Prostate gland (tissue), 2 donors: Measurements from ENCODE around the gene TRPM7. TPM values are rescaled to one million over a fixed set of nuclear protein-coding genes. Genes with fewer than 3 reads are reported as not detected.

ENCODE experiments used
- DNase-seq: peaks from one replicate; pipeline ENCODE4 v3.0.0-alpha.2; 2019; ENCODE audit warnings: low spot score
- H3K27ac ChIP-seq, 2 donors: fragments of 200-600 bp; sonication (generic); 2 replicates each; pipeline ENCODE4 v1.5.1; 2017 to 2019
- H3K27me3 ChIP-seq: fragments of 200-600 bp; sonication (generic); replicated peaks from 2 replicates; pipeline ENCODE4 v1.5.1; 2019; ENCODE audit not compliant: insufficient read depth
- H3K36me3 ChIP-seq, 2 donors: fragments of 200-600 bp; sonication (generic); 1 replicate in 1 of 2; 2 replicates in 1 of 2; pipeline versions ENCODE4 v1.5.1 to v1.8.1; 2017 to 2019
- H3K4me1 ChIP-seq: fragments of 200-600 bp; sonication (generic); replicated peaks from 2 replicates; pipeline ENCODE4 v1.5.1; 2019
- H3K4me3 ChIP-seq, 2 donors: fragments of 200-600 bp; sonication (generic); 2 replicates each; pipeline ENCODE4 v1.5.1; 2017 to 2019
- H3K9me3 ChIP-seq: fragments of 200-600 bp; sonication (generic); 2 replicates; pipeline ENCODE4 v1.5.1; 2017
- CTCF ChIP-seq, 4 experiments: fragments of 200-600 bp in 2 of 4; fragments of 450-650 bp in 2 of 4; sonication (generic) in 2 of 4; IDR thresholded peaks; 1 replicate in 3 of 4; 2 replicates in 1 of 4; pipeline ENCODE4 v1.5.1; 2016 to 2019; ENCODE audit warnings: antibody characterized with exemption in 4 of 4, mild to moderate bottlenecking in 2 of 4, moderate library complexity in 2 of 4
- POLR2A ChIP-seq: fragments of 450-650 bp; IDR thresholded peaks from one replicate; pipeline ENCODE4 v1.6.1; 2016; ENCODE audit warnings: antibody characterized with exemption, mild to moderate bottlenecking
- POLR2AphosphoS5 ChIP-seq: sonication (generic); formaldehyde crosslinking; IDR thresholded peaks from one replicate; pipeline ENCODE4 v1.6.1; 2017; ENCODE audit warnings: antibody characterized with exemption
- WGBS: methylation state at CpG from one replicate; pipeline ENCODE4 v1.1.5; 2018; 5-methylcytosine and 5-hydroxymethylcytosine counted together
- intact Hi-C: fragments of 100-400 bp; cut with DNase I; formaldehyde crosslinking; loops from one replicate; pipeline ENCODE4 v1.14.2; 2022
- total RNA-seq, 2 donors: library from RNA; depleted of rRNA; stranded (reverse); fragments of >200 nt; gene quantifications; one replicate each; pipeline ENCODE4 v1.1.0, GENCODE V29; 2016

The TRPM7 gene
- total RNA-seq, 2 donors from 2014 or later, result 27.0 to 32.5 TPM

GRCh38 chr15:50552238-50552637 lies 134.4 kb downstream of the TRPM7 start:
- no peaks in the 10 kb centered on the region for H3K36me3 ChIP-seq
- no peak for DNase-seq
- no peak overlapping the region for H3K4me3 ChIP-seq
- H3K4me1 ChIP-seq, result no peaks in the 10 kb centered on the region
- no peaks in the 10 kb centered on the region for H3K9me3 ChIP-seq
- H3K27ac ChIP-seq, result no peak overlapping the region
- WGBS, result 82% methylated on average over 4 of the region's 4 CpGs
- no peaks in the 10 kb centered on the region for H3K27me3 ChIP-seq
- intact Hi-C loops, result no loop called here
- no peak for TF ChIP-seq POLR2A
- TF ChIP-seq POLR2AphosphoS5, result no peak
- TF ChIP-seq CTCF (IDR thresholded peaks at IDR 0.05), result no peak

- no peak for DNase-seq
- 81% methylated on average over 7 of the region's 7 CpGs for WGBS
- Histone ChIP-seq H3K27me3 (no peaks in the 10 kb centered on the region), H3K27ac (no peak overlapping the region), H3K4me3 (no peak overlapping the region), H3K4me1 (no peaks in the 10 kb centered on the region), H3K9me3 (no peaks in the 10 kb centered on the region), H3K36me3 (no peaks in the 10 kb centered on the region)
- TF ChIP-seq POLR2A (no peak), CTCF (IDR thresholded peaks at IDR 0.05) (no peak), POLR2AphosphoS5 (no peak)
- intact Hi-C loops, result no loop called here
Observed at GRCh38 chr15:50549326-50549725, 137.3 kb downstream of the TRPM7 start.

- TF ChIP-seq POLR2A, result no peak
- no peak for TF ChIP-seq POLR2AphosphoS5
- no peak for TF ChIP-seq CTCF (IDR thresholded peaks at IDR 0.05)
- intact Hi-C loops, result no loop called here
Observed at GRCh38 chr15:50546566-50546965, 140.0 kb downstream of the TRPM7 start, which contains the start of gene USP50. USP50 (minus strand) TSS chr15:50546666; CDS start chr15:50546525, 141 bp downstream.

GRCh38 chr15:50544368-50544767 lies 142.2 kb downstream of the TRPM7 start:
- H3K4me3 ChIP-seq, result no peak overlapping the region
- intact Hi-C loops, result no loop called here
- TF ChIP-seq CTCF (IDR thresholded peaks at IDR 0.05), result no peak
- no peak for TF ChIP-seq POLR2AphosphoS5
- no peak for TF ChIP-seq POLR2A
- no peaks in the 10 kb centered on the region for H3K27me3 ChIP-seq
- 55% methylated on average over 5 of the region's 5 CpGs for WGBS
- no peaks in the 10 kb centered on the region for H3K4me1 ChIP-seq
- DNase-seq, result no peak
- no peaks in the 10 kb centered on the region for H3K36me3 ChIP-seq
- H3K27ac ChIP-seq, result no peak overlapping the region
- no peaks in the 10 kb centered on the region for H3K9me3 ChIP-seq

More at GRCh38 chr15:50546566-50546965, 140.0 kb downstream of the TRPM7 start, which contains the start of gene USP50:
- no peaks in the 10 kb centered on the region for H3K36me3 ChIP-seq
- no peak within 1 kb of the TSS for H3K4me3 ChIP-seq
- no peaks in the 10 kb centered on the region for H3K9me3 ChIP-seq
- H3K4me1 ChIP-seq, result no peaks in the 10 kb centered on the region
- no peak within 1 kb of the TSS for H3K27ac ChIP-seq
- DNase-seq, result no peak
- 88% methylated on average over 5 of the region's 5 CpGs for WGBS
- H3K27me3 ChIP-seq, result no peaks in the 10 kb centered on the region

GRCh38 chr15:50543556-50543955 lies 143.0 kb downstream of the TRPM7 start:
- Histone ChIP-seq H3K9me3 (no peaks in the 10 kb centered on the region), H3K4me1 (no peaks in the 10 kb centered on the region), H3K4me3 (no peak overlapping the region), H3K27ac (no peak overlapping the region), H3K27me3 (no peaks in the 10 kb centered on the region), H3K36me3 (no peaks in the 10 kb centered on the region)
- no peak for DNase-seq
- no peak for TF ChIP-seq CTCF (IDR thresholded peaks at IDR 0.05)
- TF ChIP-seq POLR2A, result no peak
- TF ChIP-seq POLR2AphosphoS5, result no peak
- 83% methylated on average over 3 of the region's 3 CpGs for WGBS
- intact Hi-C loops, result no loop called here
